Sigmoid colon (tissue), 7 donors: ENCODE measurements around the gene STAT5A. TPM values are rescaled to one million over a fixed set of nuclear protein-coding genes. Genes with fewer than 3 reads are reported as not detected.
A peak's percentile ranks its signal among the peaks of the same experiment; 100 is the strongest.

Experiments
- DNase-seq: peaks from one replicate; pipeline ENCODE4 v3.0.0-alpha.2; 2019
- H3K27ac ChIP-seq, 4 donors: fragments of 200-600 bp; sonication (generic); one replicate each; pipeline ENCODE4 v1.5.1; 2016 to 2019; ENCODE audit warnings: mild to moderate bottlenecking in 1 of 4
- H3K27me3 ChIP-seq, 3 donors: fragments of 200-600 bp; sonication (generic); one replicate each; pipeline ENCODE4 v1.5.1; 2019; ENCODE audit warnings: mild to moderate bottlenecking in 1 of 3
- H3K36me3 ChIP-seq, 4 donors: fragments of 200-600 bp; sonication (generic); one replicate each; pipeline ENCODE4 v1.5.1; 2016 to 2019
- H3K4me1 ChIP-seq, 4 donors: fragments of 200-600 bp; sonication (generic); one replicate each; pipeline ENCODE4 v1.5.1; 2017 to 2019
- H3K4me3 ChIP-seq, 4 donors: fragments of 200-600 bp; sonication (generic); one replicate each; pipeline ENCODE4 v1.5.1; 2017 to 2019; ENCODE audit warnings: mild to moderate bottlenecking in 2 of 4, moderate library complexity in 1 of 4
- H3K9me3 ChIP-seq, 4 donors: fragments of 200-600 bp in 3 of 4; sonication (generic) in 3 of 4; one replicate each; pipeline versions ENCODE4 v1.5.1 to v1.6.1; 2013 to 2019
- EP300 ChIP-seq, 4 donors: sonication (generic); formaldehyde crosslinking; IDR thresholded peaks; one replicate each; pipeline ENCODE4 v1.6.1; 2017; ENCODE audit warnings: antibody characterized with exemption in 4 of 4
- POLR2A ChIP-seq, 2 donors: fragments of 450-650 bp; IDR thresholded peaks; one replicate each; pipeline ENCODE4 v1.6.1; 2016; ENCODE audit warnings: antibody characterized with exemption in 2 of 2, mild to moderate bottlenecking in 2 of 2, moderate library complexity in 2 of 2
- POLR2AphosphoS5 ChIP-seq, 4 donors: sonication (generic); formaldehyde crosslinking; IDR thresholded peaks; one replicate each; pipeline ENCODE4 v1.6.1; 2017; ENCODE audit warnings: antibody characterized with exemption in 4 of 4
- WGBS, 2 donors: extraction: QIAGEN DNeasy Blood & Tissue Kit; methylation state at CpG; one replicate each; pipeline ENCODE4 v1.1.7; 2013; 5-methylcytosine and 5-hydroxymethylcytosine counted together
- intact Hi-C: fragments of 100-400 bp; cut with DNase I; formaldehyde crosslinking; loops from one replicate; pipeline ENCODE4 v1.15.1; 2023
- polyA plus RNA-seq, 3 donors: library from polyadenylated mRNA; stranded (reverse); fragments of 200-250 nt; gene quantifications; one replicate each; pipeline ENCODE4 v1.2.3, GENCODE V29; 2013
- total RNA-seq, 4 donors: library from RNA; depleted of rRNA; stranded (reverse); fragments of >200 nt; gene quantifications; one replicate each; pipeline ENCODE4 v1.1.0, GENCODE V29; 2016
- TF ChIP-seq, protein P1 (sequence below), 4 experiments: fragments of 450-650 bp in 3 of 4; fragments of 200-600 bp in 1 of 4; IDR thresholded peaks; one replicate each; pipeline ENCODE4 v1.5.1; 2016 to 2019; ENCODE audit warnings: antibody characterized with exemption in 4 of 4, mild to moderate bottlenecking in 3 of 4, moderate library complexity in 2 of 4
- donor health status: healthy with polysubstance abuse.
- donor health status: Bipolar disorder and iron deficiency.
- donor health status: healthy.

Gene STAT5A
- total and polyA plus RNA-seq, 7 donors, result 7.4 to 91.0 (median 57.2) TPM

DNA sequence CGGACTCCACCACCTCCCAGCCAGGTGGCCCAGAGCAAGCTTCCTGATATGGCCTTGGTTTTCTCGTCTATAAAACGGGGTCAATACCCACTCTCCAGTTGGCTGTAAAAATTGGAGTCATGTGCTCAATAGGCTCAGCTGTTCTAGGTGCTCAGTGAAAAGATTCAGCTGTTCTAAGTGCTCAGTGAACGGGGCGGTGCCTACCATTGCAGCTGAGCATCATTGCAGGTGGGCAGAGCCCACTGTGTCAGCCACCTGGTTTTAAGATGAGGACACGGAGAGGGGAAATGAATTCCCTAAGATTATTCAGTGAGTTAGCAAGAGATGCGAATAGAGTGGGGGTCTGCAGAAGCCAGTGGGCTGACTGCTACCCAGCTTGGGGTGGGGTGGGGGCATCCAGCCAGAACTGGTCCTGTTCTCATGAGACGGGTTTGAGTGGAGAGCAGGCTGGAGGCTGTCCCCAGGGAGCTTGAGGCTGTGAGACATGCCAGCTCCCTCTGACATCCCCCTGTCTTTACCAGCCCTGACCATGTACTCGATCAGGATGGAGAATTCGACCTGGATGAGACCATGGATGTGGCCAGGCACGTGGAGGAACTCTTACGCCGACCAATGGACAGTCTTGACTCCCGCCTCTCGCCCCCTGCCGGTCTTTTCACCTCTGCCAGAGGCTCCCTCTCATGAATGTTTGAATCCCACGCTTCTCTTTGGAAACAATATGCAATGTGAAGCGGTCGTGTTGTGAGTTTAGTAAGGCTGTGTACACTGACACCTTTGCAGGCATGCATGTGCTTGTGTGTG is 21.9 kb downstream of the STAT5A start:
- Histone ChIP-seq H3K27me3 (no peaks in the 10 kb centered on the region), H3K4me3 (no peak overlapping the region), H3K27ac (peak overlapping the region; percentile 87 to 98 (median 91)), H3K4me1 (peaks cover 0 to 43% (median 38%) of the 10 kb centered on the region in 4 donors), H3K9me3 (no peaks in the 10 kb centered on the region), H3K36me3 (peaks cover 23 to 65% (median 33%) of the 10 kb centered on the region in 4 donors)
- TF ChIP-seq POLR2AphosphoS5 (IDR thresholded peaks at IDR 0.05) (peak in 1 of 4 donors; percentile 1), POLR2A (IDR thresholded peaks at IDR 0.05) (no peak)
- TF ChIP-seq, protein P1, sequence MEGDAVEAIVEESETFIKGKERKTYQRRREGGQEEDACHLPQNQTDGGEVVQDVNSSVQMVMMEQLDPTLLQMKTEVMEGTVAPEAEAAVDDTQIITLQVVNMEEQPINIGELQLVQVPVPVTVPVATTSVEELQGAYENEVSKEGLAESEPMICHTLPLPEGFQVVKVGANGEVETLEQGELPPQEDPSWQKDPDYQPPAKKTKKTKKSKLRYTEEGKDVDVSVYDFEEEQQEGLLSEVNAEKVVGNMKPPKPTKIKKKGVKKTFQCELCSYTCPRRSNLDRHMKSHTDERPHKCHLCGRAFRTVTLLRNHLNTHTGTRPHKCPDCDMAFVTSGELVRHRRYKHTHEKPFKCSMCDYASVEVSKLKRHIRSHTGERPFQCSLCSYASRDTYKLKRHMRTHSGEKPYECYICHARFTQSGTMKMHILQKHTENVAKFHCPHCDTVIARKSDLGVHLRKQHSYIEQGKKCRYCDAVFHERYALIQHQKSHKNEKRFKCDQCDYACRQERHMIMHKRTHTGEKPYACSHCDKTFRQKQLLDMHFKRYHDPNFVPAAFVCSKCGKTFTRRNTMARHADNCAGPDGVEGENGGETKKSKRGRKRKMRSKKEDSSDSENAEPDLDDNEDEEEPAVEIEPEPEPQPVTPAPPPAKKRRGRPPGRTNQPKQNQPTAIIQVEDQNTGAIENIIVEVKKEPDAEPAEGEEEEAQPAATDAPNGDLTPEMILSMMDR (IDR thresholded peaks at IDR 0.05), result no peak
- WGBS, 2 donors, result 85 to 88% methylated on average over 19 of the region's 19 CpGs
- intact Hi-C loops, result loop anchor here (2.0 kb wide), 1 partner anchor 21 kb away; the partner anchor contains the start of gene STAT5A
- no peak for DNase-seq

DNA sequence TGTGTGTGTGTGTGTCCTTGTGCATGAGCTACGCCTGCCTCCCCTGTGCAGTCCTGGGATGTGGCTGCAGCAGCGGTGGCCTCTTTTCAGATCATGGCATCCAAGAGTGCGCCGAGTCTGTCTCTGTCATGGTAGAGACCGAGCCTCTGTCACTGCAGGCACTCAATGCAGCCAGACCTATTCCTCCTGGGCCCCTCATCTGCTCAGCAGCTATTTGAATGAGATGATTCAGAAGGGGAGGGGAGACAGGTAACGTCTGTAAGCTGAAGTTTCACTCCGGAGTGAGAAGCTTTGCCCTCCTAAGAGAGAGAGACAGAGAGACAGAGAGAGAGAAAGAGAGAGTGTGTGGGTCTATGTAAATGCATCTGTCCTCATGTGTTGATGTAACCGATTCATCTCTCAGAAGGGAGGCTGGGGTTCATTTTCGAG is 22.5 kb downstream of the STAT5A start:
- TF ChIP-seq, protein P1 (IDR thresholded peaks at IDR 0.05), result no peak
- Histone ChIP-seq H3K9me3 (no peaks in the 10 kb centered on the region), H3K4me3 (no peak overlapping the region), H3K27ac (peak overlapping the region; percentile 87 to 98 (median 91)), H3K36me3 (peaks cover 29 to 65% (median 36%) of the 10 kb centered on the region in 4 donors), H3K4me1 (peaks cover 0 to 43% (median 38%) of the 10 kb centered on the region in 4 donors), H3K27me3 (no peaks in the 10 kb centered on the region)
- no peak for DNase-seq
- intact Hi-C loops, result loop anchor here (2.0 kb wide), 1 partner anchor 22 kb away; the partner anchor contains the start of gene STAT5A
- WGBS, 2 donors, result 70 to 77% methylated on average over 9 of the region's 9 CpGs

DNA sequence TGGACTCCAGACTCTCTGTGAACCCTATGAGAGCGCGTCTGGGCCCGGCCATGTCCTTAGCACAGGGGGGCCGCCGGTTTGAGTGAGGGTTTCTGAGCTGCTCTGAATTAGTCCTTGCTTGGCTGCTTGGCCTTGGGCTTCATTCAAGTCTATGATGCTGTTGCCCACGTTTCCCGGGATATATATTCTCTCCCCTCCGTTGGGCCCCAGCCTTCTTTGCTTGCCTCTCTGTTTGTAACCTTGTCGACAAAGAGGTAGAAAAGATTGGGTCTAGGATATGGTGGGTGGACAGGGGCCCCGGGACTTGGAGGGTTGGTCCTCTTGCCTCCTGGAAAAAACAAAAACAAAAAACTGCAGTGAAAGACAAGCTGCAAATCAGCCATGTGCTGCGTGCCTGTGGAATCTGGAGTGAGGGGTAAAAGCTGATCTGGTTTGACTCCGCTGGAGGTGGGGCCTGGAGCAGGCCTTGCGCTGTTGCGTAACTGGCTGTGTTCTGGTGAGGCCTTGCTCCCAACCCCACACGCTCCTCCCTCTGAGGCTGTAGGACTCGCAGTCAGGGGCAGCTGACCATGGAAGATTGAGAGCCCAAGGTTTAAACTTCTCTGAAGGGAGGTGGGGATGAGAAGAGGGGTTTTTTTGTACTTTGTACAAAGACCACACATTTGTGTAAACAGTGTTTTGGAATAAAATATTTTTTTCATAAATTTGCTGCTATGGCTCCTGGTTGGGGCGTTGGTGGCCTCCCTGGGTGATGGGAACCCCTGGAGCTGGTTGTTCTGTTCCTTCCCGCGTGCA is 23.1 kb downstream of the STAT5A start:
- peak; percentile 99 for DNase-seq
- peaks cover 33 to 65% (median 40%) of the 10 kb centered on the region in 4 donors for H3K36me3 ChIP-seq
- H3K4me3 ChIP-seq, result peak overlapping the region in 2 of 4 donors; percentile 37 to 43
- H3K27ac ChIP-seq, result peak overlapping the region; percentile 87 to 98 (median 91)
- intact Hi-C loops, result loop anchor here (2.0 kb wide), 1 partner anchor 23 kb away; the partner anchor contains the start of gene STAT5A
- TF ChIP-seq EP300 (IDR thresholded peaks at IDR 0.05), result peak in 1 of 4 donors; percentile 40
- TF ChIP-seq POLR2AphosphoS5 (IDR thresholded peaks at IDR 0.05), result peak; percentile 67 to 89 (median 81)
- TF ChIP-seq POLR2A (IDR thresholded peaks at IDR 0.05), result no peak
- 67 to 86% methylated on average over 19 of the region's 19 CpGs for WGBS, 2 donors
- H3K27me3 ChIP-seq, result no peaks in the 10 kb centered on the region
- no peaks in the 10 kb centered on the region for H3K9me3 ChIP-seq
- H3K4me1 ChIP-seq, result peaks cover 0 to 43% (median 38%) of the 10 kb centered on the region in 4 donors

DNA sequence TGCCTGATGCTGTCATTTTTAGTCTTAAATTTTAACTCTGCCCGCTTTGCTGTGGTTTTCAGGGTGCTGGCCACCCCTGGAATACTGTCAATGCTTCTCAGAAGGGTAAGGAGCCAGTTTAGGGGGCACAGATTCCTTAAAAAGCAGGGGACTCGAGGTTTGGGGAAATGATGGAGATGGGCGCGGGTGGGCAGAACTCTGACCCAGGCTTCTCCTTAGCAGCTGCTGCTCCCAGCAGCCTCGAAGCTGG is 23.7 kb downstream of the STAT5A start:
- no peak for DNase-seq
- Histone ChIP-seq H3K4me1 (peaks cover 0 to 43% (median 38%) of the 10 kb centered on the region in 4 donors), H3K27ac (peak overlapping the region; percentile 87 to 98 (median 91)), H3K9me3 (no peaks in the 10 kb centered on the region), H3K27me3 (no peaks in the 10 kb centered on the region), H3K36me3 (peaks cover 36 to 65% (median 43%) of the 10 kb centered on the region in 4 donors), H3K4me3 (peak overlapping the region in 2 of 4 donors; percentile 37 to 43)
- TF ChIP-seq EP300 (IDR thresholded peaks at IDR 0.05) (no peak), POLR2AphosphoS5 (IDR thresholded peaks at IDR 0.05) (no peak), POLR2A (IDR thresholded peaks at IDR 0.05) (no peak)
- TF ChIP-seq, protein P1 (IDR thresholded peaks at IDR 0.05), result no peak
- WGBS, 2 donors, result 24 to 44% methylated on average over 5 of the region's 5 CpGs
- intact Hi-C loops, result no loop called here
